ENCODE measurements around the gene SLIT3.

Gene SLIT3

GRCh38 chr5:169094586-169095409 is 206.1 kb downstream of the SLIT3 start:
- Histone ChIP-seq H3K4me2 (no peak overlapping the region), H2AFZ (ENCODE audit: low read depth) (no peak overlapping the region), H3K27ac (no peak overlapping the region), H3K9ac (no peak overlapping the region), H3K79me2 (ENCODE audit: insufficient read depth, low read depth) (no peaks in the 10 kb centered on the region), H3K4me3 (IDR thresholded peaks at IDR 0.05; ENCODE audit: insufficient read depth, low read depth, low read length) (no peak overlapping the region), H3K4me1 (ENCODE audit: low read depth, poor library complexity, severe bottlenecking) (no peaks in the 10 kb centered on the region), H3K36me3 (ENCODE audit: insufficient read depth) (no peaks in the 10 kb centered on the region), H3K27me3 (ENCODE audit: insufficient read depth, low read depth) (no peaks in the 10 kb centered on the region), H4K20me1 (ENCODE audit: insufficient read depth) (no peaks in the 10 kb centered on the region)
- TF ChIP-seq CTCF (conservative IDR thresholded peaks at IDR 0.05; ENCODE audit: low read depth, low read length) = no peak

GRCh38 chr5:169091396-169091980 is 209.5 kb downstream of the SLIT3 start:
- H3K4me3 ChIP-seq (IDR thresholded peaks at IDR 0.05; ENCODE audit: insufficient read depth, low read depth, low read length) = no peak overlapping the region
- no peak overlapping the region for H2AFZ ChIP-seq (ENCODE audit: low read depth)
- H3K27me3 ChIP-seq (ENCODE audit: insufficient read depth, low read depth) = no peaks in the 10 kb centered on the region
- no peak overlapping the region for H3K4me2 ChIP-seq
- H3K4me1 ChIP-seq (ENCODE audit: low read depth, poor library complexity, severe bottlenecking) = no peaks in the 10 kb centered on the region
- TF ChIP-seq CTCF (conservative IDR thresholded peaks at IDR 0.05; ENCODE audit: low read depth, low read length) = no peak
- no peaks in the 10 kb centered on the region for H4K20me1 ChIP-seq (ENCODE audit: insufficient read depth)
- H3K36me3 ChIP-seq (ENCODE audit: insufficient read depth) = no peaks in the 10 kb centered on the region
- no peaks in the 10 kb centered on the region for H3K79me2 ChIP-seq (ENCODE audit: insufficient read depth, low read depth)
- no peak overlapping the region for H3K27ac ChIP-seq
- no peak overlapping the region for H3K9ac ChIP-seq

GRCh38 chr5:169089343-169089742 is 211.6 kb downstream of the SLIT3 start:
- H3K27me3 ChIP-seq (ENCODE audit: insufficient read depth, low read depth) = no peaks in the 10 kb centered on the region

GRCh38 chr5:169088028-169088725 is 212.8 kb downstream of the SLIT3 start:
- Histone ChIP-seq H3K36me3 (ENCODE audit: insufficient read depth) (no peaks in the 10 kb centered on the region), H3K27ac (no peak overlapping the region), H3K4me2 (no peak overlapping the region), H3K4me1 (ENCODE audit: low read depth, poor library complexity, severe bottlenecking) (no peaks in the 10 kb centered on the region), H3K27me3 (ENCODE audit: insufficient read depth, low read depth) (no peaks in the 10 kb centered on the region), H3K79me2 (ENCODE audit: insufficient read depth, low read depth) (no peaks in the 10 kb centered on the region), H4K20me1 (ENCODE audit: insufficient read depth) (no peaks in the 10 kb centered on the region), H3K9ac (no peak overlapping the region), H3K4me3 (IDR thresholded peaks at IDR 0.05; ENCODE audit: insufficient read depth, low read depth, low read length) (no peak overlapping the region), H2AFZ (ENCODE audit: low read depth) (no peak overlapping the region)
- no peak for TF ChIP-seq CTCF (conservative IDR thresholded peaks at IDR 0.05; ENCODE audit: low read depth, low read length)

More at GRCh38 chr5:169089343-169089742, 211.6 kb downstream of the SLIT3 start:
- Histone ChIP-seq H3K36me3 (ENCODE audit: insufficient read depth) (no peaks in the 10 kb centered on the region), H3K79me2 (ENCODE audit: insufficient read depth, low read depth) (no peaks in the 10 kb centered on the region), H3K4me3 (IDR thresholded peaks at IDR 0.05; ENCODE audit: insufficient read depth, low read depth, low read length) (no peak overlapping the region), H3K27ac (no peak overlapping the region), H3K4me1 (ENCODE audit: low read depth, poor library complexity, severe bottlenecking) (no peaks in the 10 kb centered on the region), H2AFZ (ENCODE audit: low read depth) (no peak overlapping the region), H3K9ac (no peak overlapping the region), H3K4me2 (no peak overlapping the region), H4K20me1 (ENCODE audit: insufficient read depth) (no peaks in the 10 kb centered on the region)
- no peak for TF ChIP-seq CTCF (conservative IDR thresholded peaks at IDR 0.05; ENCODE audit: low read depth, low read length)
